AG04450 (cell line): ENCODE measurements around the gene FBXW10B. TPM values are rescaled to one million over a fixed set of nuclear protein-coding genes. Genes with fewer than 3 reads are reported as not detected.
"Not testable (repeated sequence)": the region's sequence is repeated elsewhere in the genome, so short reads cannot be mapped to it uniquely, and the experiment has no call there.

Experiments
- CTCF ChIA-PET: fragments of 300-600, 350-600 bp; formaldehyde crosslinking; extraction: SDS; loops from one replicate; lab custom pipeline; 2022; ENCODE audit warnings: antibody characterized with exemption, inconsistent platforms; lab: Charles Lee
- POLR2A ChIA-PET: fragments of 350-600 bp; formaldehyde crosslinking; extraction: SDS; loops from one replicate; lab custom pipeline; 2021; ENCODE audit warnings: antibody characterized with exemption, inconsistent platforms; lab: Yijun Ruan, JAX
- DNase-seq: peaks from one replicate; pipeline ENCODE4 v3.0.0-alpha.2; 2011; ENCODE audit warnings: low read depth, low spot score
- H3K27ac ChIP-seq: one replicate; pipeline ENCODE4 v1.5.1; 2012; ENCODE audit warnings: low read depth, low read length, control low read depth
- H3K27me3 ChIP-seq: one replicate; pipeline ENCODE4 v1.6.0; 2012; ENCODE audit warnings: low read length; ENCODE audit not compliant: control insufficient read depth, insufficient read depth
- H3K4me3 ChIP-seq: 2 replicates; pipeline ENCODE4 v1.5.1; 2011; ENCODE audit warnings: mild to moderate bottlenecking, low read depth, low read length, control low read depth
- H3K9me3 ChIP-seq: 2 replicates; pipeline ENCODE4 v1.5.1; 2012; ENCODE audit warnings: low read length; ENCODE audit not compliant: control insufficient read depth, insufficient read depth
- CTCF ChIP-seq: IDR thresholded peaks from 2 replicates; pipeline ENCODE4 v1.5.1; 2011; ENCODE audit warnings: low read depth, low read length, control low read depth, inconsistent platforms
- polyA minus RNA-seq: library from RNA; depleted of rRNA, polyadenylated mRNA; stranded (reverse); fragments of >200 nt; gene quantifications from 2 replicates; pipeline ENCODE4 v1.2.3, GENCODE V29; 2011; rRNA and poly(A)+ RNA removed
- polyA plus RNA-seq: library from polyadenylated mRNA; depleted of rRNA; stranded (reverse); fragments of >200 nt; gene quantifications from 2 replicates; pipeline ENCODE4 v1.2.3, GENCODE V29; 2011; rRNA removed

FBXW10B gene
- polyA plus RNA-seq (0.66 and 0.97 TPM in 2 replicates), polyA minus RNA-seq (2.3 and 2.6 TPM in 2 replicates)

- CTCF ChIA-PET, H3K27me3 ChIP-seq, POLR2A ChIA-PET, DNase-seq, H3K9me3 ChIP-seq, H3K27ac ChIP-seq: not testable (repeated sequence)
- 0 out of 2 replicates have a peak within 1 kb of the TSS, but pooled peaks have one; percentile 17 for H3K4me3 ChIP-seq
Measured at GRCh38 chr17:15619331-15620058, at the start of gene FBXW10B. Gene FBXW10B (minus strand): TSS chr17:15619704. CDS start chr17:15619512, 192 bp downstream.

DNA sequence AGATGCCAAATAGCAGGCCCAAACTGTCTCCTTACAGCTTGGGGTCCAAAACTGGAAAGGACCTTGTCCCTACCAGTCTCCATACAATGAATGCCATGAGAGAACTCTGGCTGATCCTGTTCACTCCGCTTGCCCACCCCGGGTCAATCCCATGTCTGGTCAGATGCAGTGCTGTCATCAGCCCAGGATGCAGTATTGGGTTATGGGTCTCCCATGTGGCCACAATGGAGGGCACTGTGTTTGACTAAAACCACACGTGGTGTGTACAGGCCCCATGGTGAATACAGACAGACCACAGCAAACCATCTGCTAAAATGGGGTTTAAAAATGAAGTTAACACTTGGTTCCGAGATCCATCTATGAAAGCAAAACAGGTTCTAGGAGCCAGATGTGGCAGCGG is 44.2 kb upstream of the FBXW10B start:
- POLR2A ChIA-PET, result no interaction called here

GRCh38 chr17:15663176-15663575 is 43.7 kb upstream of the FBXW10B start:
- TF ChIP-seq CTCF, result no peak
- DNase-seq, result no peak
- POLR2A ChIA-PET, result no interaction called here

More for the DNA sequence above, 44.2 kb upstream of the FBXW10B start:
- H3K9me3 ChIP-seq, result no peaks in the 10 kb centered on the region
- TF ChIP-seq CTCF, result no peak
- no peak overlapping the region for H3K4me3 ChIP-seq
- CTCF ChIA-PET, result no interaction called here
- no peak for DNase-seq
- no peaks in the 10 kb centered on the region for H3K27me3 ChIP-seq
- H3K27ac ChIP-seq, result no peak overlapping the region

DNA sequence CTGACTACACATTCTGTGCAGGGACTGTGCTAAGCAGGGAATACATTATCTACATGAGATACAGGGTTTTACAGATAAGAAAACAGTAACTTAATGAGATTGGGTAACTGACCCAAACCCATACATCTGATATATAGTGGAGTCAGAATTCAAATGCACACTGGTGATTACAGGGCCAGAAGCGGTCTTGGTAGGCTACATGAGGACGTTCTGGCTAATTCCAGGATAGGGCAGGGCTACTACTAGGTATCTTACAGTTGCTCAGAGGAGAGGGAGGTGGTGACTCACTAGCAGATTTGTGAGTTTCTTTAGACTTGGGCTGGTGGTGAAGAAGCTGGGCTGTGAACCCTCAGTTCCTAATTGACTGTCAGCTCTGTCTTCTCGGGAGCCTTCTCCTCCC is 43.2 kb upstream of the FBXW10B start:
- no peak overlapping the region for H3K4me3 ChIP-seq
- no peak overlapping the region for H3K27ac ChIP-seq
- TF ChIP-seq CTCF, result no peak
- H3K9me3 ChIP-seq, result no peaks in the 10 kb centered on the region
- DNase-seq, result no peak
- ChIA-PET CTCF (no interaction called here), POLR2A (no interaction called here)
- no peaks in the 10 kb centered on the region for H3K27me3 ChIP-seq

More at GRCh38 chr17:15663176-15663575, 43.7 kb upstream of the FBXW10B start:
- H3K9me3 ChIP-seq, result no peaks in the 10 kb centered on the region
- H3K4me3 ChIP-seq, result no peak overlapping the region
- H3K27ac ChIP-seq, result no peak overlapping the region
- no peaks in the 10 kb centered on the region for H3K27me3 ChIP-seq
- CTCF ChIA-PET, result no interaction called here

DNA sequence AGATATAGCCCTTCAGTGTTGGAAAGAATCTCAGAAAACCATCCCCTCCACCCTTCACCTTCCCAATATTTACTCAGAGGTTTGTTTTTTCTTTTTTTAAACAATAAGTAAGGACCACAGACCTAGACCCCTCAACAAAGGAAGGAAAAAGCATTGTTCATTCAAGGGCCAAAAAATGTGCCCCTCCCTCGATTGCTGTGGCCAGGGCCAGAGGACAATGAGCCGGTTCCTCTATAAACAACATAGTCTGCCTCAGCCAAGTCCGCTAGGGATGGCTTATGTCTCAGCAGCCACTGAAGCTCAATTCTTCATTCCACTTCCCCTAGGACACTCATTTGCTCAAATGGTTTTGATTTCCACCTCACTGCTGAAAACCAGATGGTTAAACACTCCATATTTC is 40.6 kb upstream of the FBXW10B start:
- no peak overlapping the region for H3K27ac ChIP-seq
- ChIA-PET POLR2A (interaction anchor here (0.7 kb wide), 1 partner anchor 636 kb away, joined by 7 read pairs; no protein-coding TSS in a partner anchor), CTCF (no interaction called here)
- TF ChIP-seq CTCF, result no peak
- H3K27me3 ChIP-seq, result no peaks in the 10 kb centered on the region
- no peak overlapping the region for H3K4me3 ChIP-seq
- H3K9me3 ChIP-seq, result no peaks in the 10 kb centered on the region
- no peak for DNase-seq
